Stimulated activated CD8-positive, alpha-beta memory T cell treated with anti-CD3 and anti-CD28 coated beads, Interleukin-15, amount 100 ng/mL, for 1 hour (primary cell): ENCODE data around the gene JAG2.

Experiments
- DNase-seq: peaks from one replicate; pipeline ENCODE4 v3.0.0-alpha.2; 2020; ENCODE audit warnings: low read depth

The JAG2 gene

GRCh38 chr14:105165134-105165704, 3.4 kb downstream of the JAG2 start:
- no peak for DNase-seq

- DNase-seq, result no peak
These were observed 5.4 kb downstream of the JAG2 start for GRCh38 chr14:105163040-105163742.

- no peak for DNase-seq
These were observed 6.0 kb downstream of the JAG2 start for GRCh38 chr14:105162669-105162979.

- no peak for DNase-seq
These were observed 6.5 kb downstream of the JAG2 start for GRCh38 chr14:105161964-105162668.

DNA sequence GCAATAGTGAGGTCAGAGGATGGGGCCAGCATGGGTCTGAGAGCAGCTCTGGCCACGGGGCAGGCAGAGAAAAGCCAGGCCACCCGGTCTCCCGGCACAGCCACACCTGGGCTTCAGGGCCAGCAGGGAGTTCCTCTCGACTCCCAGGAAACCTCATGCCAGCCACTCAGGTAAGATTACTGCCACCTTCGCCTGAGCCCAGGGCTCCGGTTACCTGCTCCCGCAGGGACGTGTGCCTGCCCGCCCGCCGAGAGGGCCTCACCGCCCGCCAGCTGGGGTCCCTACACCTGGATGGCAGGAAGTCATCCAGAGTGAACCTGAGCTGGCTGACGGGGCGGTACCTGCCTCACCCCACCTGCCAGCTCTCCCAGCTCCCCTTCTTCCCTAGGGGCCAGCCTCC, 7.3 kb downstream of the JAG2 start:
- no peak for DNase-seq

- DNase-seq, result no peak
These were observed 7.8 kb downstream of the JAG2 start for GRCh38 chr14:105160776-105161175.

- DNase-seq, result no peak
These were observed 9.2 kb downstream of the JAG2 start for GRCh38 chr14:105159344-105159743.

- no peak for DNase-seq
These were observed 9.8 kb downstream of the JAG2 start for GRCh38 chr14:105158794-105159193.

GRCh38 chr14:105157872-105158271, 10.7 kb downstream of the JAG2 start:
- DNase-seq, result no peak

DNA sequence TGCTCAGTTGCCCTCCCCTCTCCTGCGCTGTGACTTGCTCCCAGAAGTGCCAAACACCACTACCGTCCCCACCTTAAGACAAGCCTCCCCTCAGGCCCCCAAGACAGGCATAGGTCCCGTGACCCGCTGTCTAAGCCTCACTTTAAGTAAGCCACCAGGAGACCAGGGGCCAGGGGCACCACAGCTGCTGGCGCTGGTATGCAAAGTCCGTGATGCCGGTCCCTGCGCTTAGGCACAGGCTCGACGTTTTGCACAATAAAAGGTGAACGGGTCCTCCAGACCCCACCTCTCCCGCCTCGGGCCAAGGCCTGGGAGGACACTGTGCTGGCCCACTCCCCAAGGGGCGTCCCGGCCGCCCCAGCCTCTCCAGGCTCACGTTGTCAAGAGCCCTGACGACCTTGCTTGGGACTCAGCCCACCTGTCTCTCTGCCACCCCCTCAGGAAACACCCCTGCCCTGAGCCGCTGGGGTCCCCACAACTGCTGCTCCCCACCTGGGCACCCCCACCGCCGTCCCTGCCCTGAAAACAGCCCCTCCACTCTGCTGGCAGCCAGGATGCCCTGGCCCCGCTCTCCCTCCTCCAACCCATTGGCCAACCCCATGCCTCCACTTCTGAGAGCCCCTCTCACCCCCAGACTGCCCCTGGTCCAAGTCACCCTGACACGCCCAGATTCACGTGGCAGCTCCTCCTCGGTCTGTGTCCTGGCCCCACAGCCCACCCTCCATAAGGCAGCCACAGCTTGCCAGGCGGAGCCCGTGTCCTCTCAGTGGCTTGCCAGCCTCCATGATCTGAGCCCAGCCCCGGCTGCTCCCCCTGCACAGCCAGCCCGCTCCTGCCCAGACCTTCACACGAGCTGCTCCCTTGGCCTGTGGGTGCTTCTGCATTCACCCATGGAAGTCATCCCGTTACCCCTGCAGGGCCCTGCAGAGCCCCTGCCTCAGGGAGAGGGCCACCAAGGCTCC, 11.9 kb downstream of the JAG2 start:
- no peak for DNase-seq

DNA sequence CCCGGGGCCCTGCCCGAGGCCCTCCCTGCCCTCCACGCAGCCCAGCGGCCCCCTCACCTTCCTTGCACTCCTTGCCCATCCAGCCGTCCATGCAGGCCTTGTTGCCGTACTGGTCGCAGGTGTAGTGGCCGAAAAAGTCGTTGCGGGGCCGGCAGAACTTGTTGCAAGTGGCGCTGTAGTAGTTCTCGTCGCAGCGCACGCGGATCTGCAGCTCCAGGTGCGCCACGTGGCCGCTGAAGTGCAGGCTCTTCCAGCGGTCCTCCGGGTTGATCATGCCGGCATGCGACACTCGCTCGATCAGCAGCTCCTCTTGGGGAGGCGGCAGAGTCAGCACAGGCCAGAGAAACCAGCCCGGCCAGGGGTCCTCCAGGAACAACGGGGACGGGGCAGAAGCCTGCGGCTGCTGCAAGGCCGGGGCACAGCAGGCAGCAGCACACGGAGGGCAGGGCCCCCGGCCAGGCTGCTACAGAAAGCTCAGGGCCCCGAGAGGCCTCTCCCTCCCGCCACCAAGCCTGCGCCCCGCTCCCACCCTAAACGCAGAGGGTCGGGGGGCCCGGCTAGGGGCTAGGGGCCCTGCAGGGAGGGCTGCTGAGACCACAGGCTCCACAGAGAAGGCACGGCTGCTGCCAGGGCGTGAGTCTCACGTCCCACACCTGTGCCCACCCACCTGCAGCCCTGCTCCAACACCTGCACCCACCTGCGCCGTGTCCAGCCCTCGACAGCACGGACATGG, 12.7 kb downstream of the JAG2 start:
- DNase-seq, result no peak

GRCh38 chr14:105155071-105155651, 13.4 kb downstream of the JAG2 start:
- no peak for DNase-seq

DNA sequence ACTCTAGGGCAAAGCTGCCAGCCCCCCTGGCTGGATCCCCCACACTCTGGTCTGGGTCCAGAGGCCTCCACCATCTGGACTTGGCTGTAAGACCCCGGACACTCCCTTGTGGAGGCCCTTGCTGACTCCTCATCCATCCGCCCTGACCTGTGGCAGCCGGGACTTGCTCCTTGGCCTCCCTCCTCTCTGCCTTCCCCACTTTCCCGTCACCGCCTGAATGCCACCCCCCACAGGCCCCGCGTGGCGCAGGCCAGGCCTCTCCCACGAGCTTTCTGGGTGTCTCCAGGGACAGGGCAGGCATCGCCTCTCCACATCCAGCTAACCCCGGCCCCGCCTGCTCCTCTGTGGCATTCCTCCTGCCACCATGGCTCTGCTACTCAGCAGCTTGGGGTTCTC, 14.1 kb downstream of the JAG2 start:
- DNase-seq, result no peak

GRCh38 chr14:105153739-105154475, 14.7 kb downstream of the JAG2 start:
- no peak for DNase-seq

GRCh38 chr14:105153331-105153731, 15.2 kb downstream of the JAG2 start:
- DNase-seq, result no peak

DNA sequence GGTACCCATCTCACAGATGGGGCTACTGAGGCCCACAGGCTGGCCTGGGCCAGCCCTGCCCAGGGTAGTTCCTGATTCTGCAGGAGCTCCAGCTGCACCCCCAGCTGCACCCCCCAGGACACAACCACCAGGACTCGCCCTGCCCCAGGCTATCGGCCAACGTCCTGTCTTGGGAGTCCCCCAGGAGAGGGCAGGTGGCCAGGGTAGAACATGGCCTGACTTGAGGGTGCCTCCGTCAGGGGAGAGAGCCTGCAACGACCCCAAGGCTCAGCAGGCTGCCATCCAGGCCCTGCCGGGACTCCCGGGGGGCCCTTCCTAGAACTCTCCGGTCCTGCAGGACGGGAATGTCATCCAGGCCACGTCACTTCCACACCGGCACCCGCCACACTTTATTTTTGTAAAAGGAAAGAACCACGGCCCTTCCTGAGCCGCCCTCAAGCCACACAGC, 15.8 kb downstream of the JAG2 start:
- no peak for DNase-seq

- no peak for DNase-seq
These were observed 16.5 kb downstream of the JAG2 start for GRCh38 chr14:105151838-105152793.

GRCh38 chr14:105151084-105151837, 17.3 kb downstream of the JAG2 start:
- no peak for DNase-seq
